ENCODE data around the gene CCL13. TPM values are rescaled to one million over a fixed set of nuclear protein-coding genes. Genes with fewer than 3 reads are reported as not detected.

CCL13 gene
- total RNA-seq, 2 donors from 2014 or later = 3.1 to 5.0 TPM

GRCh38 chr17:34375426-34375997, 19.2 kb downstream of the CCL13 start:
- H3K9me3 ChIP-seq = no peaks in the 10 kb centered on the region
- no peak for ATAC-seq (ENCODE audit: insufficient number of reproducible peaks, low FRiP score, low read depth)
- no peak overlapping the region for H3K4me3 ChIP-seq
- no peaks in the 10 kb centered on the region for H3K36me3 ChIP-seq
- TF ChIP-seq CTCF (IDR thresholded peaks at IDR 0.05) = no peak
- no peak for DNase-seq (ENCODE audit: low spot score)
- no peak overlapping the region for H3K27ac ChIP-seq
- H3K4me1 ChIP-seq (ENCODE audit: control insufficient read depth in 1 of 2, low read depth in 2 of 2) = no peaks in the 10 kb centered on the region
- H3K27me3 ChIP-seq (replicated peaks; ENCODE audit: insufficient read depth) = no peaks in the 10 kb centered on the region

- no peak for TF ChIP-seq CTCF (IDR thresholded peaks at IDR 0.05)
- H3K27me3 ChIP-seq (replicated peaks; ENCODE audit: insufficient read depth) = no peaks in the 10 kb centered on the region
- no peaks in the 10 kb centered on the region for H3K36me3 ChIP-seq
- no peak overlapping the region for H3K4me3 ChIP-seq
- no peak overlapping the region for H3K27ac ChIP-seq
- H3K9me3 ChIP-seq = no peaks in the 10 kb centered on the region
- DNase-seq (ENCODE audit: low spot score) (no peak), ATAC-seq (ENCODE audit: insufficient number of reproducible peaks, low FRiP score, low read depth) (no peak)
- H3K4me1 ChIP-seq (ENCODE audit: control insufficient read depth in 1 of 2, low read depth in 2 of 2) = no peaks in the 10 kb centered on the region
Observed at GRCh38 chr17:34377078-34377823, 21.0 kb downstream of the CCL13 start.

- DNase-seq (ENCODE audit: low spot score) (no peak), ATAC-seq (ENCODE audit: insufficient number of reproducible peaks, low FRiP score, low read depth) (no peak)
Observed at GRCh38 chr17:34378664-34379101, 22.4 kb downstream of the CCL13 start.

GRCh38 chr17:34379868-34380267, 23.6 kb downstream of the CCL13 start:
- ATAC-seq (ENCODE audit: insufficient number of reproducible peaks, low FRiP score, low read depth) = no peak
- H3K27me3 ChIP-seq (replicated peaks; ENCODE audit: insufficient read depth) = no peaks in the 10 kb centered on the region
- no peaks in the 10 kb centered on the region for H3K4me1 ChIP-seq (ENCODE audit: control insufficient read depth in 1 of 2, low read depth in 2 of 2)
- no peak for DNase-seq (ENCODE audit: low spot score)
- no peak overlapping the region for H3K4me3 ChIP-seq
- H3K27ac ChIP-seq = no peak overlapping the region
- no peaks in the 10 kb centered on the region for H3K9me3 ChIP-seq
- no peak for TF ChIP-seq CTCF (IDR thresholded peaks at IDR 0.05)
- H3K36me3 ChIP-seq = no peaks in the 10 kb centered on the region

More at GRCh38 chr17:34378664-34379101, 22.4 kb downstream of the CCL13 start:
- no peak for TF ChIP-seq CTCF (IDR thresholded peaks at IDR 0.05)
- no peak overlapping the region for H3K4me3 ChIP-seq
- H3K36me3 ChIP-seq = no peaks in the 10 kb centered on the region
- no peaks in the 10 kb centered on the region for H3K27me3 ChIP-seq (replicated peaks; ENCODE audit: insufficient read depth)
- H3K9me3 ChIP-seq = no peaks in the 10 kb centered on the region
- no peaks in the 10 kb centered on the region for H3K4me1 ChIP-seq (ENCODE audit: control insufficient read depth in 1 of 2, low read depth in 2 of 2)
- no peak overlapping the region for H3K27ac ChIP-seq

- Histone ChIP-seq H3K27me3 (replicated peaks; ENCODE audit: insufficient read depth) (no peaks in the 10 kb centered on the region), H3K27ac (no peak overlapping the region), H3K36me3 (no peaks in the 10 kb centered on the region), H3K4me1 (ENCODE audit: control insufficient read depth in 1 of 2, low read depth in 2 of 2) (peaks cover 4% of the 10 kb centered on the region in 2 donors), H3K9me3 (no peaks in the 10 kb centered on the region), H3K4me3 (no peak overlapping the region)
- DNase-seq (ENCODE audit: low spot score) (no peak), ATAC-seq (ENCODE audit: insufficient number of reproducible peaks, low FRiP score, low read depth) (no peak)
- TF ChIP-seq CTCF (IDR thresholded peaks at IDR 0.05) = no peak
Observed at GRCh38 chr17:34382621-34383124, 26.4 kb downstream of the CCL13 start.

All from thoracic aorta (tissue), 2 donors.